ELF-1 (cell line): ENCODE measurements around the gene TRAPPC2.
"Not testable (repeated sequence)": the region's sequence is repeated elsewhere in the genome, so short reads cannot be mapped to it uniquely, and the experiment has no call there.

ENCODE experiments used
- DNase-seq: peaks from one replicate; pipeline ENCODE4 v3.0.0-alpha.2; 2016; ENCODE audit warnings: low read depth, low spot score

TRAPPC2 gene

GRCh38 chrX:13747836-13748235 is 13.4 kb upstream of the TRAPPC2 start:
- no peak for DNase-seq

DNA sequence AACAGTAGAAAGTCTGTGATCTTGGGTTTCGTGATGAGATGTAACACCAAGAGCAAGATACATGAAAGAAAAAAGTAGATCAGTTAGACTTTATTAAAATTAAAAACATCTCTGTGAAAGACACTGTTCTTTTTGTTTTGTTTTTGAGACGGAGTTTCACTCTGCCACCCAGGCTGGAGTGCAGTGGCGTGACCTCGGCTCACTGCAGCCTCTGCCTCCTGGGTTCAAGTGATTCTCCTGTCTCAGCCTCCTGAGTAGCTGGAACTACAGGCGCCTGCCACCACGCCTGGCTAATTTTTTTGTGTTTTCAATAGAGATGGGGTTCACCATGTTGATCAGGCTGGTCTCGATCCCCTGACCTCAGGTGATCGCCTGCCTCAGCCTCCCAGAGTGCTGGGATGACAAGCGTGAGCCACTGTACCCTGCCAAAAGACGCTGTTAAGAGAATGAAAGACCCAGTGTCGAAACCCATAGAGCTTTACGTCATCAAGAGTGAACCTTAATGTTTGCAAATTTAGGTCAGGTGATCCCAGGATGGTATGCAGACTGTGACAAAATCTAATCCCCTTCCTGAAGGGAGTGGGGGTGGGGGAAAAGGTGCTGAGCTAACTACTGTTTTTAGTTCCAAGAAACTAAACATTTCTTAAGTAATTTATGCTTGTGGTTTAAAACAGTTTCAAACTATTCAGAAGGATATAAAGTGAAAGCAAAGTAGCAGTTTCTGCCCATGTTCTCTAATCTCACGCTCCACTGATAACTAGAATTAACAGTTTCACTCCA is 8.2 kb upstream of the TRAPPC2 start:
- DNase-seq, result no peak

DNA sequence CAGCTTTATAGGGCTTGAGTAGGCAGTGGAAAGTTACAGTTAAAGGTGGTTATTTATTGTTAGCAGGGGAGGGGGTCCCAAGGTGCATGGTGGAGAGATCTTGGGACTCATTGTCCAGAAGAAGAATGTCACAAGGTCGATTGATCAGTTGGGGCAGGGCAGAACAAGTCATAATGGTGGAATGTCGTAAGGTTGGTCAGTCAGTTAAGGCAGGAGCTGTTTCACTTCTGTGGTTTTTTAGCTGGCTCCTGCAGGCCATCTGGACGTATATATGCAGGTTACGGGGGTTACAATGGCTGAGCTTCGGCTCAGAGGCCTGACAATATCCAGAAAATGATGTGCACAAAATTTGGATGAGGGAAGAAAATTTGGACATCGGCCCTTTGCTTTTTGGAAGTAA is 7.3 kb upstream of the TRAPPC2 start:
- no peak for DNase-seq

- DNase-seq, result no peak
These were observed 914 bp downstream of the TRAPPC2 start for GRCh38 chrX:13733506-13733905.

DNA sequence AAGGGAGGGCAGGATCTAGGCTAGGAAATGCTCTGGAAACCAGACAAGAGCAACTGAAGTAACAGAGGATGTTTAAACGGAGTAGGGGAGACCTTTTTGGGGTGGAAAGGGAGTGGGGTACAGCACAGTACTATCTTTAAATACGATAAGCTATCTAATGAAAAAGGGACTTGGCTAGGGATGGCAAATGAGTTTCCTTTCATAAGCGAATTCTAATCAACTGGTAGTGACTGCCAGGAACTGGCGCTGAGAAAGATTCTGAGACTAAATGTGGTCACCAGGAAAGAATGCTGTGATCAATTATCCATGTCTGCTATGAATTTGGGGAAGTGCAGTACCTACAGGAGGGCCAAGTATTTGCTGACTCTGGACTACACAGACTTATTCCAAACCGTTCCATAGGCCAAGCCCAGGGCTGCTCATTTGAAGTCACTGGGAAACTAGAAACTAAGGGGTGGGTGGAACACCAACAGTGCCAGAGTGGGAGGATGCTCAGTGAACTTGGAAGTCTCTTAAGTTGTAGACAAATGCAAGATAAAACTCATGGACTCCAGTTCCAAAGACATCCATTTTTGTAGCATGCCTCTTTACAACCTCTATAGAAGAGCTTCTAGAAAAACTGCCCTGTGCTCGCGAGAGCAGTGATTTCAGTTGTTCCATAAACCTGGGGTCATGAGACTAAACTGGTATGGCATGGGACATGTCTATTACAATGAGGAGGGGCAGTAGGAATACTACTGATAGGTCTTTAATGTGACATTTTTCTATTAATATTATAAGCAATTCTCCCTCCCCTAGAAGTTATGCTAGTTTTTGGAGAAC is 2.0 kb downstream of the TRAPPC2 start:
- DNase-seq, result no peak

DNA sequence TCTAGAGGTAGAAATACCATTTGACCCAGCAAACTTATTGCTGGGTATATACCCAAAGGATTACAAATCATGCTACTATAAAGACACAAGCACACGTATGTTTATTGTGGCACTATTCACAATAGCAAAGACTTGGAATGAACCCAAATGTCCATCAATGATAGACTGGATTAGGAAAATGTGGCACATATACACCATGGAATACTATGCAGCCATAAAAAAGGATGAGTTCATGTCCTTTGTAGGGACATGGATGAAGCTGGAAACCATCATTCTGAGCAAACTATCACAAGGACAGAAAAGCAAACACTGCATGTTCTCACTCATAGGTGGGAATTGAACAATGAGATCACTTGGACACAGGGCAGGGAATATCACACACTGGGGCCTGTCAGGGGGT is 3.9 kb downstream of the TRAPPC2 start:
- not testable (repeated sequence) for DNase-seq

DNA sequence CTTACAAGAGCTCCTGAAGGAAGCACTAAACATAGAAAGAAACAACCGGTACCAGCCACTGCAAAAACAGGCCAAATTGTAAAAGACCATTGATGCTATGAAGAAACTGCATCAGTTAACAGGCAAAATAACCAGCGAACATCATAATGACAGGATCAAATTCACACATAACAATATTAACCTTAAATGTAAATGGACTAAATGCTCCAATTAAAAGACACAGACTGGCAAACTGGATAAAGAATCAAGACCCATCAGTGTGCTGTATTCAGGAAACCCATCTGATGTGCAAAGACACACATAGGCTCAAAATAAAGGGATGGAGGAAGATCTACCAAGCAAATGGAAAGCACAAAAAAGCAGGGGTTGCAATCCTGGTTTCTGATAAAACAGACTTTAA is 7.8 kb downstream of the TRAPPC2 start:
- not testable (repeated sequence) for DNase-seq

DNA sequence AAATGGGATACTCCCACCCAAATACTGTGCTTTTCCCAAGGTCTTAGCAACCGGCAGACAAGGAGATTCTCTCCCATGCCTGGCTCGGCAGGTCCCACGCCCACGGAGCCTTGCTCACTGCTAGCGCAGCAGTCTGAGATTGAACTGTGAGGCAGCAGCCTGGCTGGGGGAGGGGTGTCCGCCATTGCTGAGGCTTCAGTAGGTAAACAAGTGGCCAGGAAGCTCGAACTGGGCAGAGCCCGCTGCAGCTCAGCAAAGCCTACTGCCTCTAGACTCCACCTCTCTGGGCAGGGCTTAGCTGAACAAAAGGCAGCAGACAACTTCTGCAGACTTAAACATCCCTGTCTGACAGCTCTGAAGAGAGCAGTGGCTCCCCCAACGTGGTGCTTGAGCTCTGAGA is 9.5 kb downstream of the TRAPPC2 start:
- peak; percentile 75 for DNase-seq

DNA sequence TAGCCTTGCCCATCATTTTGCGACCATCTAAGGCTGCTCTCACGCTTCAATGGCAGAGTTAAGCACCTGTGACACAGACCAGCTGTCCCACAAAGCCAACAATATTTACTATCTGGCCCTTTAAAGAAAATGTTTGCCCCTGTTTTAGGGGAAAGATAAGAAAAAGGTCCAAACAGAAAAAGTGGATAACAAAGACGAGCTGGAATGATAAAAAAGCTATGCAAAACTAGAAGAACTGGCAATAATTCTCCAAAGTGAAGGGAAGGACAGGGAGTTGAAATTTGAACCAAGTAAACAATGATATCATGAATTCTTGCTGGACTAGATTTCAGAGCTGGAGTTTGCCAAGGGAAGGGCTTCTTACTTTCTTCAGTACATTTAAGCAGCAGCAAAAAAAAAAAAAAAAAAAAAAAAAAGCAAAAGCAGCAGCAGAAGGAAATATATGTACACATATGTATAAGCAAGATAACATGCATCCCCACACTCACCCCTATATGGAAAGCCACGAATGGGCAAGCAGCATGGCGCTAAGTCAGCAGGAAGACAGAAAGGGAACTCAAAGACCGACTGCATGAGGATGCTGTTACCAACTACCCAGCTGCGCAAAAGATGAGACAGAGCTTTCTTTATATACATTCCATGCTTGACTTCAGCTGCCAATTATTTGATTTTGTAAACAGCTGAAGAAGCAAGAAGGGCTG is 12.5 kb downstream of the TRAPPC2 start:
- DNase-seq, result no peak

- no peak for DNase-seq
These were observed 13.0 kb downstream of the TRAPPC2 start for GRCh38 chrX:13721371-13721770.

DNA sequence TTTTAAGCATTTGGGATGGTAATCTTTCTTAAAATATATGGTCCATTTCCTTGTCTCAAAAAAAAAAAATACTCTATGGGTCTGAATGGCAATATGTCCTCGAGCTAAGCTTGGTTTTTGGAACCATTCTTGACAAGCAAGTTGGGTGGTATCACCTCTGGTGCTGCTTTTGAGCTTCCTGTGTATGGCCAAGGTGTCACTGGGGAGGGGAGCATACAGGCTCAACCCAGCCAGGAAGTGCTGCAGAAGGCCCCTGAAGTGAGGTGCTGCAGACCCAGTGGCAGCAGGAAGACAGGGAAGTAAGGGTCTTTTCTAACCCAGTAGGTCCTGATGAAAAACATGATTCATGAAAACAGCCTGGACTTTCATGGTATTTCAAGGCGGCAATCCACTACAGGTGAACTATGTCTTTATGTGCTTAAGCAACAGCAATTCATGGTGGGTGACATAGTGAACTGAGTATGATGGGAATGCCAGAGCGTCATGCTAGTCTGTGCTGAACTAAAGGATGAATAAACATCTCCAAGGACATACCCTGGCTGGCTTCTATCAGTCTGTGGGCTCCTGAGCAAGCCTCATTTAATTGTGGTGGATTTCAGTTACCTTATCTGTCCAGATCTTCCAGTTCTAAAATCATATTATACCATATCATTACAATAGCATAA is 15.1 kb downstream of the TRAPPC2 start:
- no peak for DNase-seq

GRCh38 chrX:13717700-13718472 is 16.5 kb downstream of the TRAPPC2 start:
- DNase-seq, result no peak

DNA sequence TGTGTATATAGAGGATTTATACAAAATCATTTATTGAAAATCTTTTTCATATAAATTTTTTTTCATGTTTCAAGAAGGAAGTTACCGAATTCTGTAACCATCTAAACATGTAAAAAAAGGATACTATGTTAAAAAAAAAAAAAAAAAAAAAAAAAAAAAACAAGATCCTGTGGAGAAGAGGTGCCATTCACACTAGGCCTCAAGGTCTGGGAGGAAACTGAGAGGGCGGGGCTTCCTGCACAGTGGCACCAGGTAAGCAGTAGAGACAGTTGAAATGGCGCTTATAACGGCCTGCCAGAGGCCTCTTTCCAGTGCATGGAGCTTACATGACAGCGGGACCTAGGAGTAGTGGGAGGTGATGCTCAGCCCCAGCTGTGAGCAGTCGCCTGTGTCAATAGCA is 17.5 kb downstream of the TRAPPC2 start:
- DNase-seq, result no peak

- DNase-seq, result no peak
These were observed 18.0 kb downstream of the TRAPPC2 start for GRCh38 chrX:13716455-13716854.

- DNase-seq, result no peak
These were observed 23.3 kb downstream of the TRAPPC2 start for GRCh38 chrX:13711141-13711540.

GRCh38 chrX:13703589-13703988 is 30.8 kb downstream of the TRAPPC2 start:
- no peak for DNase-seq

- no peak for DNase-seq
These were observed 31.3 kb downstream of the TRAPPC2 start for GRCh38 chrX:13703135-13703534.

- no peak for DNase-seq
These were observed 32.2 kb downstream of the TRAPPC2 start for GRCh38 chrX:13702111-13702789.

GRCh38 chrX:13700380-13700779 is 34.0 kb downstream of the TRAPPC2 start:
- no peak for DNase-seq

DNA sequence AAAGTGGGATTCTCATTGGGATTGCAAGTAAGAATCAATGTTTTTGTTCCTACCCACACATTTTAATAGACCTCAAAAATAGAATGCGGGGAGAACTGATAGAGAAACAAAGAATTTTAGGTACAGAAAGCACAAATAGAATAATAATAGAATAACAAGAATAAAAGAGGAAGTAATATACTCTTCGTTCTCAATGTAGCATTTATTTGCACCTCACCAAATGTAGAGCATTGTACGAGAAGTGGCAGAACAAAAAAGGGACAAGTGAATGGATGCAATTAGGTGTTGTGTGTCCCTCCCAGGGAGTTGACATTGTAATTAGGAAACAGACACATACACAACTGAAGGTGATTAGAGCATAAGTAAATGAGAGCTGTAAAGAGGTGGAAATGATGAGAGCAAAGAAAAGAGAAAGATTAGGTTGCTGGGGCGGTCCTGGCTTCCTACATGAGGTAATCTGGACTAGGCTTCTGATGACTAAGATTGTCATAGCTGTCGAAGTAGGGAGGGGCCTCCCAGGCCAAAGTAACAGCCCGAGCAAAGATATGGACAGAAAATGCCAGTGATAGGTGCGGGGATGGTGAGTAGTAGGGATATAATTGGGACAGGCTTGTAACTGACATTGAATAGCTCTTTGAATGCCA is 35.1 kb downstream of the TRAPPC2 start:
- DNase-seq, result no peak
